Endometrium (tissue), 2 donors: Measurements from ENCODE around the gene FFAR1.
"Not testable (repeated sequence)": the region's sequence is repeated elsewhere in the genome, so short reads cannot be mapped to it uniquely, and the experiment has no call there.

ENCODE experiments used
- FAIRE-seq: peaks from 2 replicates; lab custom pipeline; 2012; peaks lifted over from hg19 to GRCh38; lab: Jason Lieb, UNC
- donor health status: control.
- donor health status: control.

The FFAR1 gene

GRCh38 chr19:35362261-35363000 lies 14.7 kb downstream of the FFAR1 start:
- no peak for FAIRE-seq

GRCh38 chr19:35363001-35363590 lies 15.4 kb downstream of the FFAR1 start:
- no peak for FAIRE-seq

GRCh38 chr19:35363711-35364425 lies 16.2 kb downstream of the FFAR1 start:
- FAIRE-seq, result no peak

- FAIRE-seq, result no peak
These were observed 17.6 kb downstream of the FFAR1 start for GRCh38 chr19:35365303-35365702.

- no peak for FAIRE-seq
These were observed 20.7 kb downstream of the FFAR1 start for GRCh38 chr19:35368378-35368777.

GRCh38 chr19:35369522-35369921 lies 21.8 kb downstream of the FFAR1 start:
- no peak for FAIRE-seq

- FAIRE-seq, result no peak
These were observed 23.0 kb downstream of the FFAR1 start, which contains the start of gene GPR42 for GRCh38 chr19:35370722-35371121. GPR42 (plus strand) TSS chr19:35371068; CDS start chr19:35371360, 292 bp downstream.

GRCh38 chr19:35373492-35373891 lies 25.8 kb downstream of the FFAR1 start:
- no peak for FAIRE-seq

GRCh38 chr19:35374031-35374430 lies 26.3 kb downstream of the FFAR1 start:
- FAIRE-seq, result not testable (repeated sequence)

- FAIRE-seq, result no peak
These were observed 28.0 kb downstream of the FFAR1 start for GRCh38 chr19:35375505-35376307.

GRCh38 chr19:35377656-35378055 lies 30.0 kb downstream of the FFAR1 start:
- FAIRE-seq, result no peak

GRCh38 chr19:35378356-35378755 lies 30.7 kb downstream of the FFAR1 start:
- FAIRE-seq, result no peak

- not testable (repeated sequence) for FAIRE-seq
These were observed 31.8 kb downstream of the FFAR1 start for GRCh38 chr19:35379545-35379944.

GRCh38 chr19:35379992-35380391 lies 32.3 kb downstream of the FFAR1 start:
- FAIRE-seq, result no peak

GRCh38 chr19:35380450-35381124 lies 32.9 kb downstream of the FFAR1 start:
- no peak for FAIRE-seq

- no peak for FAIRE-seq
These were observed 33.6 kb downstream of the FFAR1 start for GRCh38 chr19:35381318-35381717.

GRCh38 chr19:35381926-35382325 lies 34.2 kb downstream of the FFAR1 start:
- FAIRE-seq, result no peak

GRCh38 chr19:35383536-35383935 lies 35.8 kb downstream of the FFAR1 start:
- no peak for FAIRE-seq

GRCh38 chr19:35388277-35389054 lies 40.8 kb downstream of the FFAR1 start:
- FAIRE-seq, result no peak

GRCh38 chr19:35389192-35389861 lies 41.6 kb downstream of the FFAR1 start:
- no peak for FAIRE-seq
